Endothelial cell of umbilical vein (primary cell): ENCODE measurements around the gene CPEB1.

Experiments
- CTCF ChIP-seq, 2 donors: IDR thresholded peaks; 1 replicate in 1 of 2; 2 replicates in 1 of 2; pipeline ENCODE4 v1.5.1; 2011; ENCODE audit warnings: low read length in 2 of 2, mild to moderate bottlenecking in 2 of 2, moderate library complexity in 2 of 2, control low read depth in 1 of 2, inconsistent platforms in 1 of 2, low read depth in 1 of 2; ENCODE audit not compliant: insufficient read depth in 1 of 2; ENCODE audit errors: extremely low read depth in 1 of 2
- GATA2 ChIP-seq: IDR thresholded peaks from 2 replicates; pipeline ENCODE4 v1.7.0; 2011; ENCODE audit warnings: low read depth, mild to moderate bottlenecking, moderate library complexity, mixed read lengths, low read length; ENCODE audit not compliant: insufficient read length, insufficient read depth
- MAX ChIP-seq: IDR thresholded peaks from 2 replicates; pipeline ENCODE4 v1.6.1; 2011; ENCODE audit not compliant: insufficient read depth, insufficient read length

GRCh38 chr15:82655606-82656005 lies 8.4 kb upstream of the CPEB1 start:
- TF ChIP-seq CTCF (IDR thresholded peaks at IDR 0.05; ENCODE audit: extremely low read depth in 1 of 2, insufficient read depth in 1 of 2, low read depth in 1 of 2, low read length in 2 of 2): no peak
- TF ChIP-seq MAX: no peak
- no peak for TF ChIP-seq GATA2
